ENCODE results near the gene MIPOL1. TPM values are rescaled to one million over a fixed set of nuclear protein-coding genes. Genes with fewer than 3 reads are reported as not detected.
A peak's percentile ranks its signal among the peaks of the same experiment; 100 is the strongest.

Gene MIPOL1
- total and polyA plus RNA-seq, 2 of the 13 experiments (the other 11 are each of a cell fraction or from before 2014, with no cell fraction given) = 8.6 to 34.2 TPM

GRCh38 chr14:37413050-37413449, 215.3 kb downstream of the MIPOL1 start:
- ChIA-PET CTCF (ENCODE audit: low intra/inter-chr PET ratio, low total read pairs) (no interaction called here), POLR2A (no interaction called here)
- 97% methylated on average over 1 of the region's 1 CpG for WGBS (ENCODE audit: low lambda C conversion rate)
- no peaks in the 10 kb centered on the region for H4K20me1 ChIP-seq (ENCODE audit: insufficient read depth, low read length)
- in situ Hi-C loops (cut with HindIII; ENCODE audit: extremely low pct_ligation_motif_present, low pct_unique_long_range_greater_than_20kb) = no loop called here
- TF ChIP-seq ZNF781 (CRISPR knock-in tag; IDR thresholded peaks at IDR 0.05; ENCODE audit: borderline replicate concordance, not compliant biosample characterization) (no peak), THYN1 (CRISPR knock-in tag; IDR thresholded peaks at IDR 0.05; ENCODE audit: borderline replicate concordance, low read depth) (no peak), KAT7 (CRISPR knock-in tag; IDR thresholded peaks at IDR 0.05; ENCODE audit: borderline replicate concordance) (0 out of 2 replicates have a peak, but pooled peaks have one; percentile 16), HIC2 (CRISPR knock-in tag; IDR thresholded peaks at IDR 0.05; ENCODE audit: low read depth) (no peak)
- no peak overlapping the region for H3K4me3 ChIP-seq (replicated peaks in 1 of 3; ENCODE audit: insufficient read depth in 1 of 3, low read depth in 2 of 3, low read length in 3 of 3)
- H3K9ac ChIP-seq (ENCODE audit: insufficient read depth, low read depth, low read length) = 0 out of 2 replicates have a peak overlapping the region, but pooled peaks have one; percentile 11
- H2AFZ ChIP-seq (ENCODE audit: low read length) = no peak overlapping the region
- no peaks in the 10 kb centered on the region for H3K9me3 ChIP-seq (ENCODE audit: low read length)
- H3K79me2 ChIP-seq (ENCODE audit: insufficient read depth, low read length) = no peaks in the 10 kb centered on the region
- H3K27me3 ChIP-seq (ENCODE audit: control insufficient read depth in 1 of 2, insufficient read depth in 2 of 2, low read length in 2 of 2) = no peaks in the 10 kb centered on the region
- BruUV-seq (replicated peaks) = no TSS peak
- H3K36me3 ChIP-seq (replicated peaks in 1 of 2; ENCODE audit: control insufficient read depth in 1 of 2, insufficient read depth in 2 of 2, low read length in 2 of 2) = no peaks in the 10 kb centered on the region
- H3K27ac ChIP-seq (ENCODE audit: extremely low read length, insufficient read depth, low read length) = no peak overlapping the region
- FAIRE-seq = no peak
- ATAC-seq = peak; percentile 38; the same call in 1 of the 3 replicates
- peak overlapping the region; percentile 49 for H3K4me2 ChIP-seq (ENCODE audit: low read depth, low read length)
- no peak for DNase-seq (ENCODE audit: low spot score)
- intact Hi-C loops (cut with micrococcal nuclease; ENCODE audit: unreplicated experiment) = loop anchor here (2.0 kb wide), 1 partner anchor 134 kb away; no protein-coding TSS in a partner anchor
- peaks cover 22% of the 10 kb centered on the region for H3K4me1 ChIP-seq (ENCODE audit: insufficient read depth, low read length)

- H4K20me1 ChIP-seq (ENCODE audit: insufficient read depth, low read length) = no peaks in the 10 kb centered on the region
- BruUV-seq (replicated peaks) = no TSS peak
- H3K27me3 ChIP-seq (ENCODE audit: control insufficient read depth in 1 of 2, insufficient read depth in 2 of 2, low read length in 2 of 2) = no peaks in the 10 kb centered on the region
- peak overlapping the region; percentile 26 for H3K27ac ChIP-seq (ENCODE audit: extremely low read length, insufficient read depth, low read length)
- ATAC-seq (peak; percentile 91), DNase-seq (ENCODE audit: low spot score) (peak; percentile 69), FAIRE-seq (no peak)
- H2AFZ ChIP-seq (ENCODE audit: low read length) = peak overlapping the region; percentile 18
- no peaks in the 10 kb centered on the region for H3K36me3 ChIP-seq (replicated peaks in 1 of 2; ENCODE audit: control insufficient read depth in 1 of 2, insufficient read depth in 2 of 2, low read length in 2 of 2)
- H3K4me1 ChIP-seq (ENCODE audit: insufficient read depth, low read length) = peaks cover 22% of the 10 kb centered on the region
- in situ Hi-C loops (cut with HindIII; ENCODE audit: extremely low pct_ligation_motif_present, low pct_unique_long_range_greater_than_20kb) (no loop called here), intact Hi-C loops (cut with micrococcal nuclease; ENCODE audit: unreplicated experiment) (loop anchor here (2.0 kb wide), 1 partner anchor 133 kb away; no protein-coding TSS in a partner anchor)
- no peak overlapping the region; a peak in 1 of 6 replicates for H3K4me3 ChIP-seq (replicated peaks in 1 of 3; ENCODE audit: insufficient read depth in 1 of 3, low read depth in 2 of 3, low read length in 3 of 3)
- 8% methylated on average over 3 of the region's 3 CpGs for WGBS (ENCODE audit: low lambda C conversion rate)
- H3K4me2 ChIP-seq (ENCODE audit: low read depth, low read length) = peak overlapping the region; percentile 49
- CTCF ChIA-PET (ENCODE audit: low intra/inter-chr PET ratio, low total read pairs) = no interaction called here
- H3K9me3 ChIP-seq (ENCODE audit: low read length) = no peaks in the 10 kb centered on the region
- no peaks in the 10 kb centered on the region for H3K79me2 ChIP-seq (ENCODE audit: insufficient read depth, low read length)
- POLR2A ChIA-PET = no interaction called here
- H3K9ac ChIP-seq (ENCODE audit: insufficient read depth, low read depth, low read length) = peak overlapping the region; percentile 11; the same call in 1 of the 2 replicates
- TF ChIP-seq ZBTB2 (CRISPR knock-in tag; IDR thresholded peaks at IDR 0.05; ENCODE audit: low read depth) = no peak
- TF ChIP-seq PATZ1 (CRISPR knock-in tag; IDR thresholded peaks at IDR 0.05) = peak; percentile 78; the same call in 1 of the 2 replicates
- TF ChIP-seq ZNF160 (CRISPR knock-in tag; IDR thresholded peaks at IDR 0.05) = no peak
- TF ChIP-seq ZNF329 (CRISPR knock-in tag; IDR thresholded peaks at IDR 0.05; ENCODE audit: low read depth) = no peak
- no peak; the same call in 1 of the 2 replicates for TF ChIP-seq SALL1 (CRISPR knock-in tag; IDR thresholded peaks at IDR 0.05)
- no peak for TF ChIP-seq ZNF746 (CRISPR knock-in tag; IDR thresholded peaks at IDR 0.05)
- no peak for TF ChIP-seq REXO4 (CRISPR knock-in tag; IDR thresholded peaks at IDR 0.05; ENCODE audit: borderline replicate concordance)
- TF ChIP-seq MTA1 (CRISPR knock-in tag; IDR thresholded peaks at IDR 0.05; ENCODE audit: borderline replicate concordance) = no peak
These were observed 215.8 kb downstream of the MIPOL1 start for GRCh38 chr14:37413504-37414003.
